Hepatocyte (in vitro differentiated cells): ENCODE measurements around the gene ATP8B4.

Source experiments
- EZH2phosphoT487 ChIP-seq: fragments of 200-600 bp; sonication (generic); IDR thresholded peaks from one replicate; pipeline ENCODE4 v1.6.1; 2018; ENCODE audit warnings: antibody characterized with exemption, mild to moderate bottlenecking, low read depth, moderate library complexity; ENCODE audit not compliant: unreplicated experiment, severe bottlenecking
- TF ChIP-seq, protein P1 (sequence below): fragments of 200-600 bp; sonication (generic); IDR thresholded peaks from 2 replicates; pipeline ENCODE4 v1.5.1; 2016; ENCODE audit warnings: antibody characterized with exemption, mild to moderate bottlenecking; ENCODE audit not compliant: poor library complexity

DNA sequence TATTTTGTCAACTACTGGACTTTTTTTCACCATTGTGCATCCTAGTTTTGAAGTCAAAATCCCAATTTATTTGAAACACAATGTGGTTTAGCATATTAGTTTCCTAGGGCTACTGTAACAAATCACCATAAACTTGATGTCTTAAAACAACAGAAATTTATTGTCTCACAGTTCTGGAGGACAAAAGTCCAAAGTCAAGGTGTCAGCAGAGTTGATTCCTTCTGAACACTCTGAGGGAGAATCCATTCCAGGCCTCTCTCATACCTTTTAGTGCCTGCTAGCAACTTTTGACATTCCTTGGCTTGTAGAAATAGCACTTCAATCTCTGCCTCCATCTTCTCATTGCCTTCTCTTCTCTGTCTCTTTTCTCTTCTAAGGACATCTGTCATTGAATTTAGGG is 48.1 kb upstream of the ATP8B4 start:
- TF ChIP-seq, protein P1, sequence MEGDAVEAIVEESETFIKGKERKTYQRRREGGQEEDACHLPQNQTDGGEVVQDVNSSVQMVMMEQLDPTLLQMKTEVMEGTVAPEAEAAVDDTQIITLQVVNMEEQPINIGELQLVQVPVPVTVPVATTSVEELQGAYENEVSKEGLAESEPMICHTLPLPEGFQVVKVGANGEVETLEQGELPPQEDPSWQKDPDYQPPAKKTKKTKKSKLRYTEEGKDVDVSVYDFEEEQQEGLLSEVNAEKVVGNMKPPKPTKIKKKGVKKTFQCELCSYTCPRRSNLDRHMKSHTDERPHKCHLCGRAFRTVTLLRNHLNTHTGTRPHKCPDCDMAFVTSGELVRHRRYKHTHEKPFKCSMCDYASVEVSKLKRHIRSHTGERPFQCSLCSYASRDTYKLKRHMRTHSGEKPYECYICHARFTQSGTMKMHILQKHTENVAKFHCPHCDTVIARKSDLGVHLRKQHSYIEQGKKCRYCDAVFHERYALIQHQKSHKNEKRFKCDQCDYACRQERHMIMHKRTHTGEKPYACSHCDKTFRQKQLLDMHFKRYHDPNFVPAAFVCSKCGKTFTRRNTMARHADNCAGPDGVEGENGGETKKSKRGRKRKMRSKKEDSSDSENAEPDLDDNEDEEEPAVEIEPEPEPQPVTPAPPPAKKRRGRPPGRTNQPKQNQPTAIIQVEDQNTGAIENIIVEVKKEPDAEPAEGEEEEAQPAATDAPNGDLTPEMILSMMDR, result no peak
- no peak for TF ChIP-seq EZH2phosphoT487
